WTC11 (cell line): ENCODE measurements around the gene UGT1A7. TPM values are rescaled to one million over a fixed set of nuclear protein-coding genes. Genes with fewer than 3 reads are reported as not detected.

Source experiments
- ATAC-seq: fragments of 200-7000 bp; cut with Tn5 transposase; 2 replicates; pipeline ENCODE4 v1.10.0; 2021; ENCODE audit warnings: mild to moderate bottlenecking, moderate library complexity
- CTCF ChIA-PET: fragments of 300-600 bp; sonication (Branson Sonifier 250); formaldehyde crosslinking; loops from one replicate; lab custom pipeline; 2021; ENCODE audit warnings: antibody characterized with exemption; lab: Charles Lee
- POLR2A ChIA-PET: fragments of 350-600 bp; sonication (Branson Sonifier 250); formaldehyde crosslinking; loops from one replicate; lab custom pipeline; 2021; ENCODE audit warnings: antibody characterized with exemption; lab: Charles Lee
- DNase-seq: peaks from one replicate; pipeline ENCODE4 v3.0.0; 2021; ENCODE audit warnings: low spot score
- H3K27ac Mint-ChIP-seq: 2 replicates; pipeline ENCODE4 v1.8.0; 2021; ENCODE audit warnings: mixed read lengths
- H3K27me3 Mint-ChIP-seq: 2 replicates; pipeline ENCODE4 v1.8.0; 2021; ENCODE audit warnings: low read depth, mild to moderate bottlenecking, moderate library complexity, mixed read lengths
- H3K36me3 Mint-ChIP-seq: 2 replicates; pipeline ENCODE4 v1.8.0; 2021; ENCODE audit warnings: mixed read lengths
- H3K4me1 Mint-ChIP-seq: 2 replicates; pipeline ENCODE4 v1.8.0; 2022; ENCODE audit warnings: mixed read lengths
- H3K4me3 Mint-ChIP-seq: 2 replicates; pipeline ENCODE4 v1.8.0; 2021; ENCODE audit warnings: mild to moderate bottlenecking, moderate library complexity, mixed read lengths
- H3K9me3 Mint-ChIP-seq: 2 replicates; pipeline ENCODE4 v1.8.0; 2021; ENCODE audit warnings: mixed read lengths
- AFF4 ChIP-seq: sonication (generic); formaldehyde crosslinking; IDR thresholded peaks from 2 replicates; pipeline ENCODE4 v1.8.1; 2023; ENCODE audit warnings: mild to moderate bottlenecking, missing genetic modification reagents, borderline replicate concordance
- ATF1 ChIP-seq: sonication (generic); formaldehyde crosslinking; IDR thresholded peaks from 2 replicates; pipeline ENCODE4 v1.8.1; 2023; ENCODE audit warnings: mild to moderate bottlenecking, moderate library complexity, missing genetic modification reagents
- ATF3 ChIP-seq: sonication (generic); formaldehyde crosslinking; conservative IDR thresholded peaks from 2 replicates; pipeline ENCODE4 v1.8.1; 2022; ENCODE audit warnings: mild to moderate bottlenecking, missing genetic modification reagents
- E2F4 ChIP-seq: sonication (generic); formaldehyde crosslinking; IDR thresholded peaks from 2 replicates; pipeline ENCODE4 v1.8.1; 2022; ENCODE audit warnings: low read depth, mild to moderate bottlenecking, moderate library complexity, missing genetic modification reagents, borderline replicate concordance
- E2F5 ChIP-seq: sonication (generic); formaldehyde crosslinking; IDR thresholded peaks from 2 replicates; pipeline ENCODE4 v1.8.1; 2022; ENCODE audit warnings: mild to moderate bottlenecking, moderate library complexity, missing genetic modification reagents
- FOXP4 ChIP-seq: sonication (generic); formaldehyde crosslinking; IDR thresholded peaks from 2 replicates; pipeline ENCODE4 v1.8.0; 2022; ENCODE audit warnings: mild to moderate bottlenecking, missing genetic modification reagents
- HMGXB4 ChIP-seq: sonication (generic); formaldehyde crosslinking; IDR thresholded peaks from 2 replicates; pipeline ENCODE4 v1.8.1; 2023; ENCODE audit warnings: mild to moderate bottlenecking, moderate library complexity, missing genetic modification reagents
- NFYB ChIP-seq: sonication (generic); formaldehyde crosslinking; conservative IDR thresholded peaks from 2 replicates; pipeline ENCODE4 v1.8.0; 2022; ENCODE audit warnings: low read depth, missing genetic modification reagents
- SMAD3 ChIP-seq: sonication (generic); formaldehyde crosslinking; IDR thresholded peaks from 2 replicates; pipeline ENCODE4 v1.8.0; 2022; ENCODE audit warnings: missing genetic modification reagents, mild to moderate bottlenecking, borderline replicate concordance
- SMAD4 ChIP-seq: sonication (generic); formaldehyde crosslinking; IDR thresholded peaks from 2 replicates; pipeline ENCODE4 v1.8.0; 2022; ENCODE audit warnings: mild to moderate bottlenecking, missing genetic modification reagents
- TEAD1 ChIP-seq: sonication (generic); formaldehyde crosslinking; IDR thresholded peaks from 2 replicates; pipeline ENCODE4 v1.8.0; 2022; ENCODE audit warnings: mild to moderate bottlenecking, missing genetic modification reagents
- TP53 ChIP-seq: sonication (generic); formaldehyde crosslinking; IDR thresholded peaks from 2 replicates; pipeline ENCODE4 v1.8.1; 2023; ENCODE audit warnings: mild to moderate bottlenecking, missing genetic modification reagents
- USF1 ChIP-seq: sonication (generic); formaldehyde crosslinking; IDR thresholded peaks from 2 replicates; pipeline ENCODE4 v1.8.0; 2022; ENCODE audit warnings: mild to moderate bottlenecking, missing genetic modification reagents
- ZNF263 ChIP-seq: sonication (generic); formaldehyde crosslinking; IDR thresholded peaks from 2 replicates; pipeline ENCODE4 v1.8.1; 2022; ENCODE audit warnings: low read depth, mild to moderate bottlenecking, moderate library complexity, missing genetic modification reagents
- ZNF317 ChIP-seq: sonication (generic); formaldehyde crosslinking; IDR thresholded peaks from 2 replicates; pipeline ENCODE4 v1.8.1; 2023; ENCODE audit warnings: low read depth, mild to moderate bottlenecking, moderate library complexity, missing genetic modification reagents, borderline replicate concordance
- ZNF425 ChIP-seq: fragments of 250-450 bp; sonication (Bioruptor Pico); conservative IDR thresholded peaks from 2 replicates; pipeline ENCODE4 v1.9.0; 2021; ENCODE audit warnings: mild to moderate bottlenecking
- ZNF671 ChIP-seq: fragments of 250-450 bp; sonication (Bioruptor Pico); IDR thresholded peaks from 2 replicates; pipeline ENCODE4 v1.8.0; 2021; ENCODE audit warnings: mild to moderate bottlenecking
- total RNA-seq: library from RNA; stranded (reverse); gene quantifications from 3 replicates; pipeline ENCODE4 v1.2.3, GENCODE V29; 2021

The UGT1A7 gene
- total RNA-seq, 1 experiment from 2014 or later = not detected

GRCh38 chr2:233671290-233672161, 10.2 kb upstream of the UGT1A7 start, which contains the start of gene UGT1A9 (continued):
- TF ChIP-seq ATF1 (CRISPR knock-in tag) (no peak), ZNF425 (CRISPR knock-in tag) (no peak), E2F5 (CRISPR knock-in tag) (no peak), TEAD1 (CRISPR knock-in tag) (no peak), AFF4 (CRISPR knock-in tag) (no peak), ZNF263 (CRISPR knock-in tag) (no peak), E2F4 (CRISPR knock-in tag) (no peak)

- Mint-ChIP-seq H3K4me3 (no peak overlapping the region), H3K4me1 (peaks cover 7% of the 10 kb centered on the region), H3K9me3 (peaks cover 9% of the 10 kb centered on the region), H3K36me3 (no peaks in the 10 kb centered on the region), H3K27me3 (no peaks in the 10 kb centered on the region), H3K27ac (no peak overlapping the region)
- POLR2A ChIA-PET = no interaction called here
- ATAC-seq (no peak), DNase-seq (no peak)
- TF ChIP-seq TP53 (CRISPR knock-in tag) = no peak
- TF ChIP-seq USF1 = no peak
- no peak for TF ChIP-seq ATF3 (CRISPR knock-in tag)
- no peak for TF ChIP-seq HMGXB4 (CRISPR knock-in tag)
- TF ChIP-seq ZNF317 (CRISPR knock-in tag) = no peak
- no peak for TF ChIP-seq ZNF671 (CRISPR knock-in tag)
- TF ChIP-seq NFYB (CRISPR knock-in tag) = no peak
- no peak for TF ChIP-seq SMAD3 (CRISPR knock-in tag)
- no peak for TF ChIP-seq SMAD4 (CRISPR knock-in tag)
- no peak for TF ChIP-seq FOXP4
- CTCF ChIA-PET = no interaction called here
Measured at GRCh38 chr2:233672886-233673285, 8.8 kb upstream of the UGT1A7 start.
